ENCODE measurements around the gene MTFMT.

MTFMT gene

DNA sequence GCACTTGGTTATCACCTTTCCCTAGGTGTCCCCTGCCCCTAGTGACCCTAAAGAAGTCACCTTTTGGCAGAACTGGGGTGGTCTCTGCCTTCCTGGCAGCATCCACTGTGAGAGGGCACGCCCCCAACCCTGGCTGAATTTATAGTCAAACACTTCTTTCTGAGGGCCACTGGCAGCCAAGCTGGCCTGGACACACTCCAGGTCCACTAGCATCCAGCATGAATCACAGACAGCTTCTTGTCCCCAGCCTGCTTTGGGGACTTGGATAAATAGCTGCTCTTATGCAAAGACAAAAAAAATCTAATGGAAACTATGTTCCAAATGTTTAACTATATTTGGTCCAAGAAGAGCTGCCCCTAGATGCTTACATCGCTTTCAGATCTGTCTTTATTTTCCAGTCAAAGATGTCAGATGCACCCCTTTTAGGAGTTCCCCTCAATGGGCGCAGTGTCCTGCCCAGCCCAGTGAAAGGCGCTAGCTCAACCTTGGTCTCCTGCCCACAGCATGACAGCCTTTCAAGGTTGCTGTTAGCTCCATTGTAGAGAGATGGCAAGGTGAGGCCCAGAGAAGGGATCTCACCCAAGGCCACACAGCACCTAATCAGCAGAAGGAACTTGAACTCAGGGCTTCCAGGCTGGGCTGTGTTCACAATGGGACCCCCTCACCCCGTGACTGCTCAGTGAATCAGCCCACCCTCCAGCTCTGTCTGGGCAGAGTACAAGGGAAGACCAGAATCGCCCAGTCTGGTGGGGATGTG, 31.4 kb upstream of the MTFMT start:
- Histone ChIP-seq H3K9me3 (ENCODE audit: control insufficient read depth, insufficient read depth, low read length) (no peaks in the 10 kb centered on the region), H3K27me3 (ENCODE audit: control insufficient read depth, insufficient read depth, low read length) (no peaks in the 10 kb centered on the region), H3K4me3 (ENCODE audit: low read length) (no peak overlapping the region), H3K27ac (ENCODE audit: low read length) (no peak overlapping the region), H3K4me1 (ENCODE audit: control insufficient read depth, insufficient read depth, low read length) (no peaks in the 10 kb centered on the region; the same call in 1 of the 2 replicates), H3K36me3 (ENCODE audit: control insufficient read depth, insufficient read depth, low read length) (0 out of 2 replicates have a peak, but pooled peaks cover 2% of the 10 kb centered on the region)
- DNase-seq (ENCODE audit: low read depth, low spot score), result no peak
- WGBS (ENCODE audit: insufficient coverage, insufficient read length), result no CpG with 5 or more reads among the region's 6 CpGs

DNA sequence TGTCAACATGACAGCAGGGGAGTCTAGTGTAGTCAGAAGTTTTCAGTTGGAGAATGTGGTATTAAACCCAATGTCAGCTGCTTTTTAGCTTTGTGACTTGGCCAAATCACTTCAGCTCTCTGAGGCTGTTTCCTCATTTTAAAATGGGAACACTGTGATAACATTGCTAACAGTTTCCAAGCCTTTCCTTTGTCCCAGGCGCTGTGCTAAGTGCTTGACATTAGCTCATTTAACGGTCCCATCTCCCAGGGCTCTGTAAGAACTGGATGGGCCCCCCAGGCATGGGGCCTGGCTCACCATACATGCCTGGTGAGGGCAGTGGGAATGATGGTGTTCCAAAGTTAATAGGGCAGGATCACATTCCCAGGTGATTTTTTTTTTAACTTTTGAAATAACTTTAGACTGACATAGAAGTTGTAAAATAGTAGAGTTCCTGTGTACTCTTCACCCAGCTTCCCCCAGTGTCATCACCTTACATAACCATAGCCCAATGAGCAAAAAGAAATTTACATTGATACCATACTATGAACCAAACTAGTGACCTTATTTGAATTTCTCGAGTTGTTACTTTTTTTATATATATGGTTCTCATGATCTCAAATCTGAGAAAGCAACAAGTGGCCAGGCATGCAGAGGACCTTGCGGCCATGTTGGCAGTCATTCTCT, 30.6 kb upstream of the MTFMT start:
- H3K4me1 ChIP-seq (ENCODE audit: control insufficient read depth, insufficient read depth, low read length), result no peaks in the 10 kb centered on the region; the same call in 1 of the 2 replicates
- no CpG with 5 or more reads among the region's 4 CpGs for WGBS (ENCODE audit: insufficient coverage, insufficient read length)
- no peak for DNase-seq (ENCODE audit: low read depth, low spot score)

DNA sequence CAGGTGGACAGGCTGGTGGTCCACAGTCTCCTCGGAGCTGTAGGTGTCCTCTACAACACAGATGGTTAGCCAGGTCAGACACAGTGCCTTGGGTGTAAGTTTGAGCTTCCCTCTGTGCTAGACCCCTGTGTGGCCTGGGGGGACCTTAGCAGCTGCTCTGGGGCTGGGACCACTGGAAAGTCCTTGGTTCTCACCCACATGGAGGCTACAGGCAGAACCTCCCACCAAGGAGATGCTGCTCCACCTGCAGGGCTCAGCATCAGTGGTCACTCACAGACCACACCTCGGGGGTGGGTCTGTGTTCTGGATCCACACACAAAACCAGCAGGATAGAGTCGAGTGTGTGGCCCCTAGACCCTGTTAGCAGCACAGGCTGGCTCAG, 29.9 kb upstream of the MTFMT start:
- no peak for DNase-seq (ENCODE audit: low read depth, low spot score)
- no CpG with 5 or more reads among the region's 3 CpGs for WGBS (ENCODE audit: insufficient coverage, insufficient read length)
- Histone ChIP-seq H3K9me3 (ENCODE audit: control insufficient read depth, insufficient read depth, low read length) (no peaks in the 10 kb centered on the region), H3K36me3 (ENCODE audit: control insufficient read depth, insufficient read depth, low read length) (0 out of 2 replicates have a peak, but pooled peaks cover 2% of the 10 kb centered on the region), H3K4me3 (ENCODE audit: low read length) (no peak overlapping the region), H3K27ac (ENCODE audit: low read length) (no peak overlapping the region), H3K27me3 (ENCODE audit: control insufficient read depth, insufficient read depth, low read length) (no peaks in the 10 kb centered on the region), H3K4me1 (ENCODE audit: control insufficient read depth, insufficient read depth, low read length) (no peaks in the 10 kb centered on the region; the same call in 1 of the 2 replicates)

More for the DNA sequence above, 30.6 kb upstream of the MTFMT start:
- Histone ChIP-seq H3K27me3 (ENCODE audit: control insufficient read depth, insufficient read depth, low read length) (no peaks in the 10 kb centered on the region), H3K36me3 (ENCODE audit: control insufficient read depth, insufficient read depth, low read length) (0 out of 2 replicates have a peak, but pooled peaks cover 2% of the 10 kb centered on the region), H3K27ac (ENCODE audit: low read length) (no peak overlapping the region), H3K4me3 (ENCODE audit: low read length) (no peak overlapping the region), H3K9me3 (ENCODE audit: control insufficient read depth, insufficient read depth, low read length) (no peaks in the 10 kb centered on the region)

DNA sequence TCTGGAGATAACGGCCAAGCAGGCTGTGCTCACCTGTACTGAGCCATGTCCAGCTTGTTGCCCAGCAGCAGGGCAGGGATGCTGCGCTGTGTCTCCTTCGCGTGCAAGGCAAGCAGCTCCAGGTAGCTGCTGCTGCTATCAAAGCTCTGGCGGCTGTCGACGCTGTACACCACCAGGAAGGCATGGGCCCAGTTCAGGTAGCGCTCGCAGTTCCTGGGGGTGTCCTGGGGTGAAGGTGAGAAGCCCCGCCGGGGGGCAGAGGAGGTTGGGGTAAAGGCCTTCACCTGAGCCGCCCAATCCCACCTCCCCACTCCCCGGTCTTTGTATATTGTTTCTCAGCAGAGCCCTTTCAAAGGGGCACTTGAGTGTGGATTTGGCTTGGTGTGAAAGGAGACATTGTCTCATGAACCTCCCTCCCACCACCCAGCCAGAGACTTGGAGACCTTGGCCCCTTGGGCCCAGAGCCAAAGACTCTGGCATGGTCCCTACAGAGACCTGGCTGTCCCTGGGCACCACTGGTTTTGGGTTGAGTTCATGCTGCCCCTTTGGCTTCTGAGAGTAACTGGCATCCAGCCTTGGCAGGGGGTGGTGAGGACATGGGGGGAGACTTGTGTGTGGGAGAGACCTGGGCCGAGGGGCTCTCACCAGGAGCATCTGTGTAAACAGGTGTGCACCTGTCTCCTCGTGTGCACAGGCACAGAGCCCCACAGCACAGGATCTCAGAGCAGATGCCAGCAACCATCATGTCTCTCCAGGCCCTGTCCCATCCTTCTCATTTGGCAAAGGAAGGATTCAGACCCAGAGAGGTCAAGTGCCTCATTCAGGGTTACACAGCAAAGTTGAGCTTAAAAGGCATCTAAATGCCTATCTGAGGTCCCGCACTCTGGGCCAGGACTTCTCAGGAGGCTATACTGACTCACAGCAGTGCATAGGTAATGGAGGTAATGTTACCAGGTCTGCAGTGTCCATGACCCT, 29.2 kb upstream of the MTFMT start:
- no peaks in the 10 kb centered on the region for H3K9me3 ChIP-seq (ENCODE audit: control insufficient read depth, insufficient read depth, low read length)
- H3K27me3 ChIP-seq (ENCODE audit: control insufficient read depth, insufficient read depth, low read length), result no peaks in the 10 kb centered on the region
- no peak for DNase-seq (ENCODE audit: low read depth, low spot score)
- H3K4me1 ChIP-seq (ENCODE audit: control insufficient read depth, insufficient read depth, low read length), result no peaks in the 10 kb centered on the region; the same call in 1 of the 2 replicates
- no peak overlapping the region; the same call in 1 of the 2 replicates for H3K4me3 ChIP-seq (ENCODE audit: low read length)
- H3K27ac ChIP-seq (ENCODE audit: low read length), result no peak overlapping the region
- WGBS (ENCODE audit: insufficient coverage, insufficient read length), result no CpG with 5 or more reads among the region's 16 CpGs
- 0 out of 2 replicates have a peak, but pooled peaks cover 2% of the 10 kb centered on the region for H3K36me3 ChIP-seq (ENCODE audit: control insufficient read depth, insufficient read depth, low read length)

GRCh38 chr15:65057549-65057940, 28.1 kb upstream of the MTFMT start:
- no peak overlapping the region for H3K4me3 ChIP-seq (ENCODE audit: low read length)
- H3K4me1 ChIP-seq (ENCODE audit: control insufficient read depth, insufficient read depth, low read length), result no peaks in the 10 kb centered on the region; the same call in 1 of the 2 replicates
- 0 out of 2 replicates have a peak, but pooled peaks cover 2% of the 10 kb centered on the region for H3K36me3 ChIP-seq (ENCODE audit: control insufficient read depth, insufficient read depth, low read length)
- no peak overlapping the region for H3K27ac ChIP-seq (ENCODE audit: low read length)
- H3K9me3 ChIP-seq (ENCODE audit: control insufficient read depth, insufficient read depth, low read length), result no peaks in the 10 kb centered on the region
- no peaks in the 10 kb centered on the region for H3K27me3 ChIP-seq (ENCODE audit: control insufficient read depth, insufficient read depth, low read length)
- WGBS (ENCODE audit: insufficient coverage, insufficient read length), result no CpG with 5 or more reads among the region's 8 CpGs
- no peak for DNase-seq (ENCODE audit: low read depth, low spot score)

DNA sequence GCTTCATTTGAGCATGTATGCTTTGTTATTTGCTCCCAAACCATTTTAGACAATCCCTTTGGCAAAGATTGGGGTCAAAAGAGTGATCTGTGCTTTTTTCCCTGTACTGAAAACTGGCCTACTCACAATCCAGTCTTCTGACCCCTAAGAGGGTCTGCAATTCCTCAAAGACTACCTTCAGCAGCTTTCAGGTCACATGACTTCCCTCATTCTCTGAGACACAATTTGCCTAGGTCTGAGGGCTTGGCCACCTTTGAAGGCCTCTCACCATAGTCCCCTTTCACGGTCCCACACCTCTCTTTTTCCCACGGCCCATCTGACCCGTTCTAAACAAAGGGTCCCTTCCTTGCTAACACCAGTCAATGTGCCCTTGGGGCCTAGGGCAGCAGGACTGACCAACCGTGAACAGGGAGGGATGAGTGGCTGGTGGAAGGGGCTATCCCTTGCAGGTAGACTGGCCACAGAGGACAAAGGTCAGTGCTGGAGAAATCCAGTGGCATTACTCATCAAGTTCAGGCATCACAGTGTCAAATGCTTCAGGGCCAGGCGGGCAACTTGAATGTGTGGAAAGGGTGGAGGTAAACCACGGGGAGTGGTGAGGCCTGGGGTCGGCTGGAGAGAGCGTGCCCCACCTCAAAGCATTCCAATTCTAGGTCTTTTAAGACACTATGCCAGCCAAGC, 27.6 kb upstream of the MTFMT start:
- no peaks in the 10 kb centered on the region for H3K27me3 ChIP-seq (ENCODE audit: control insufficient read depth, insufficient read depth, low read length)
- no CpG with 5 or more reads among the region's 8 CpGs for WGBS (ENCODE audit: insufficient coverage, insufficient read length)
- no peaks in the 10 kb centered on the region; the same call in 1 of the 2 replicates for H3K4me1 ChIP-seq (ENCODE audit: control insufficient read depth, insufficient read depth, low read length)
- no peaks in the 10 kb centered on the region for H3K9me3 ChIP-seq (ENCODE audit: control insufficient read depth, insufficient read depth, low read length)
- H3K36me3 ChIP-seq (ENCODE audit: control insufficient read depth, insufficient read depth, low read length), result 0 out of 2 replicates have a peak, but pooled peaks cover 2% of the 10 kb centered on the region
- DNase-seq (ENCODE audit: low read depth, low spot score), result no peak
- H3K27ac ChIP-seq (ENCODE audit: low read length), result no peak overlapping the region
- no peak overlapping the region for H3K4me3 ChIP-seq (ENCODE audit: low read length)

GRCh38 chr15:65056106-65056505, 26.7 kb upstream of the MTFMT start:
- no peak overlapping the region for H3K4me3 ChIP-seq (ENCODE audit: low read length)
- H3K27ac ChIP-seq (ENCODE audit: low read length), result no peak overlapping the region
- H3K36me3 ChIP-seq (ENCODE audit: control insufficient read depth, insufficient read depth, low read length), result 0 out of 2 replicates have a peak, but pooled peaks cover 2% of the 10 kb centered on the region
- no peaks in the 10 kb centered on the region for H3K9me3 ChIP-seq (ENCODE audit: control insufficient read depth, insufficient read depth, low read length)
- DNase-seq (ENCODE audit: low read depth, low spot score), result no peak
- WGBS (ENCODE audit: insufficient coverage, insufficient read length), result no CpG with 5 or more reads among the region's 9 CpGs
- no peaks in the 10 kb centered on the region; the same call in 1 of the 2 replicates for H3K4me1 ChIP-seq (ENCODE audit: control insufficient read depth, insufficient read depth, low read length)
- H3K27me3 ChIP-seq (ENCODE audit: control insufficient read depth, insufficient read depth, low read length), result no peaks in the 10 kb centered on the region

DNA sequence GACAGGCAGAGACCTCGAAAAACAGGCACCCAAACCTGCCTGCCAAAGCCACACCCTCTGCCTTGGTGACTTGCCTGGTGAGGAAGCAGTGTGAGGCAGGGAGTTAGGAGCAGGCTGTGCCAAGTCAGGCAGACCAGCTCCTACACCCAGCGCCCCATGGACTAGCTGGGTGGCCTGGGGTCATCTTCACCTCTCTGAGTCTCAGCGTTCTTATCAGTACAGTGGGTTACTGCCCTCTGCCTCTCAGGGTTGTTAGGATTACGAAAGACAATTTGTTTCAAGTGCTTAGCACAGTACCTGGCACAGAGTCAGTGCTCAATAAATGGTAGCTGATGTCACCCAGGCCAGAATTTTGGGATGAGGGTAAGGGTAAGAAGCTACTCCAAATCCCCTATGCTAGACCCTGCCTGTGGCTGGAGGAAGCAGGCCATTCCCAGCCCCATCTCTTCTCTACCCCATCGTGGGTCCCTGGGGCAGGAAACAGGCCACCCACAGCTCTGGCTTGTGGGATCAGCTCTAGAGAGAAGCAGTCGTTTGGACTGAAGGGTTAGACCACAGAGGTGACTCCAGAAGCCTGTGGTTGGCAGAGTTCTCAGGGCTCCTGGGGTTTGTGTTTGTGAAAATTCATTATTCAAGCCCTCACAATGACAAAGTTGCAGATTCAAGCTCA, 25.9 kb upstream of the MTFMT start:
- H3K27me3 ChIP-seq (ENCODE audit: control insufficient read depth, insufficient read depth, low read length), result no peaks in the 10 kb centered on the region
- H3K4me1 ChIP-seq (ENCODE audit: control insufficient read depth, insufficient read depth, low read length), result no peaks in the 10 kb centered on the region; the same call in 1 of the 2 replicates
- no peaks in the 10 kb centered on the region for H3K9me3 ChIP-seq (ENCODE audit: control insufficient read depth, insufficient read depth, low read length)
- 0 out of 2 replicates have a peak, but pooled peaks cover 2% of the 10 kb centered on the region for H3K36me3 ChIP-seq (ENCODE audit: control insufficient read depth, insufficient read depth, low read length)
- no peak for DNase-seq (ENCODE audit: low read depth, low spot score)
- no peak overlapping the region for H3K4me3 ChIP-seq (ENCODE audit: low read length)
- H3K27ac ChIP-seq (ENCODE audit: low read length), result no peak overlapping the region
- WGBS (ENCODE audit: insufficient coverage, insufficient read length), result no CpG with 5 or more reads among the region's 6 CpGs
